ENCODE measurements around the gene MRPL14. TPM values are rescaled to one million over a fixed set of nuclear protein-coding genes. Genes with fewer than 3 reads are reported as not detected.
A peak's percentile ranks its signal among the peaks of the same experiment; 100 is the strongest.

Gene MRPL14
- total RNA-seq, 1 experiment from 2014 or later = 69.6 TPM

DNA sequence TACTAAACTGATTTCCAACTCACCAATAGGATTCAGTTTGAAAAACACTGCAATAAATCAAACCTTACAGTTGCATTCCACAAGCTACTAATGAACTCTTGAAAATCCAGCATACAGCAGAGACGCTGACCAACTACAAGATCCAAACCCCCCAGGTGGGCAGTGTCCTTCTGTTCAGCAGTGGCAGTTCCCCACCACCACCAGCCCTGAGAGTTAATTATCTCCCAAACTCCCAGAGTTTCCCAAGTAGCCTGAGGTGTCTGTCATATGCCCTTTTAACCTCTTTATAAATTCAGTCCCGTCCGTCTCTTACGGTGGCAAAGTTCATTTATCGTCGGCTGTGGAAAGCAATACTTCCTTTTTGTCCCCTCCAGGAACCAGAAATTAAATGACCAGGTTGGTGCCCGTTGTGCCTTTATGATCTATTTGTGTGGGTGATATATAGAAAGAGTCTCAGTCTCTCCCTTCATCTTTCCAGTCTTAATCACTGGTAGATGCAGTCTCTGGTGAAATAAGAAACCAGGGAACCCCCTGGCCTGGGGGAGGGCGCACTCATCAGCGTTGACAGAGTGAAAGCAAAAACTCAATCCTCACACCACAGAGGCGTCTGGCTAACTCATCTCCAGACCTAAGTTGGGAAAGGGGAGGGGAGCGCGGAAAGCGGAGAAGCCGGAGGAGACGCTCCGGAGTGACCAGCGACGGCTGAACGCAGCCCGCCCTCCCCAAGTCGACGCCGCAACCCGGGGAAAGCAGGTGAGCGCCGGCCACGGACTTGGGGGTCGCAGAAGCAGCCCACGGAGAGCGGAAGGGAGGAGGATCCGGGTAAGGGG, 717 bp downstream of the MRPL14 start:
- BruUV-seq (replicated peaks) = TSS peak; percentile 43
- no peaks in the 10 kb centered on the region for H3K9me2 ChIP-seq (ENCODE audit: insufficient read depth)
- H3K9ac ChIP-seq (ENCODE audit: low read length) = peak overlapping the region; percentile 90
- no peak overlapping the region for H2AFZ ChIP-seq (ENCODE audit: low read depth, low read length, poor library complexity, severe bottlenecking)
- H3K27ac ChIP-seq (ENCODE audit: low read depth, low read length) = peak overlapping the region; percentile 68
- H3K4me3 ChIP-seq (replicated peaks in 1 of 2; ENCODE audit: low read depth in 1 of 2, low read length in 2 of 2) = peak overlapping the region; percentile 69 to 80
- no peaks in the 10 kb centered on the region for H3K9me3 ChIP-seq (ENCODE audit: control insufficient read depth in 1 of 2, insufficient read depth in 1 of 2, low read depth in 1 of 2, low read length in 2 of 2)
- H3K27me3 ChIP-seq (ENCODE audit: insufficient read depth, low read length) = no peaks in the 10 kb centered on the region
- H4K20me1 ChIP-seq (ENCODE audit: insufficient read depth) = peaks cover 19% of the 10 kb centered on the region
- peak overlapping the region; percentile 87 for H3K4me2 ChIP-seq (ENCODE audit: low read length)
- no peak for DNase-seq (ENCODE audit: low read depth, low spot score)
- POLR2A ChIA-PET = interaction anchor here (1.0 kb wide), 1 partner anchor 18 kb away, joined by 5 read pairs; no protein-coding TSS in a partner anchor
- ATAC-seq = peak; percentile 55
- RAD21 ChIA-PET (ENCODE audit: low non-redundant PET in 1 of 2, low total read pairs in 2 of 2, uncharacterized antibody in 2 of 2, unreplicated experiment in 2 of 2) = no interaction called here
- TF ChIP-seq CEBPB (IDR thresholded peaks at IDR 0.05; ENCODE audit: low read depth) (no peak), JUND (IDR thresholded peaks at IDR 0.05) (no peak), ZNF274 (IDR thresholded peaks at IDR 0.05; ENCODE audit: low read depth, low read length) (no peak), CBX3 (IDR thresholded peaks at IDR 0.05; ENCODE audit: low read depth) (no peak), ELF1 (IDR thresholded peaks at IDR 0.05; ENCODE audit: borderline replicate concordance, low read depth) (no peak), EZH2 (IDR thresholded peaks at IDR 0.05) (no peak), ZFX (IDR thresholded peaks at IDR 0.05) (no peak), EGR1 (IDR thresholded peaks at IDR 0.05; ENCODE audit: low read depth) (no peak), TCF7L2 (IDR thresholded peaks at IDR 0.05; ENCODE audit: borderline replicate concordance, extremely low read depth, insufficient read depth, insufficient read length) (no peak), RAD21 (IDR thresholded peaks at IDR 0.05; ENCODE audit: low read depth) (no peak), YY1 (IDR thresholded peaks at IDR 0.05; ENCODE audit: extremely low read depth, insufficient replicate concordance, low read depth, low read length) (no peak), FOSL1 (IDR thresholded peaks at IDR 0.05; ENCODE audit: low read depth) (no peak), SRF (IDR thresholded peaks at IDR 0.05; ENCODE audit: low read depth) (no peak)
- TF ChIP-seq, protein P1, sequence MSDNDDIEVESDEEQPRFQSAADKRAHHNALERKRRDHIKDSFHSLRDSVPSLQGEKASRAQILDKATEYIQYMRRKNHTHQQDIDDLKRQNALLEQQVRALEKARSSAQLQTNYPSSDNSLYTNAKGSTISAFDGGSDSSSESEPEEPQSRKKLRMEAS (IDR thresholded peaks at IDR 0.05) = no peak
- TF ChIP-seq, protein P2, sequence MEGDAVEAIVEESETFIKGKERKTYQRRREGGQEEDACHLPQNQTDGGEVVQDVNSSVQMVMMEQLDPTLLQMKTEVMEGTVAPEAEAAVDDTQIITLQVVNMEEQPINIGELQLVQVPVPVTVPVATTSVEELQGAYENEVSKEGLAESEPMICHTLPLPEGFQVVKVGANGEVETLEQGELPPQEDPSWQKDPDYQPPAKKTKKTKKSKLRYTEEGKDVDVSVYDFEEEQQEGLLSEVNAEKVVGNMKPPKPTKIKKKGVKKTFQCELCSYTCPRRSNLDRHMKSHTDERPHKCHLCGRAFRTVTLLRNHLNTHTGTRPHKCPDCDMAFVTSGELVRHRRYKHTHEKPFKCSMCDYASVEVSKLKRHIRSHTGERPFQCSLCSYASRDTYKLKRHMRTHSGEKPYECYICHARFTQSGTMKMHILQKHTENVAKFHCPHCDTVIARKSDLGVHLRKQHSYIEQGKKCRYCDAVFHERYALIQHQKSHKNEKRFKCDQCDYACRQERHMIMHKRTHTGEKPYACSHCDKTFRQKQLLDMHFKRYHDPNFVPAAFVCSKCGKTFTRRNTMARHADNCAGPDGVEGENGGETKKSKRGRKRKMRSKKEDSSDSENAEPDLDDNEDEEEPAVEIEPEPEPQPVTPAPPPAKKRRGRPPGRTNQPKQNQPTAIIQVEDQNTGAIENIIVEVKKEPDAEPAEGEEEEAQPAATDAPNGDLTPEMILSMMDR (IDR thresholded peaks at IDR 0.05 in 2 of 3, conservative IDR thresholded peaks at IDR 0.05 in 1 of 3; ENCODE audit: borderline replicate concordance in 1 of 3, insufficient read depth in 1 of 3, low read depth in 2 of 3, low read length in 2 of 3) = no peak
- TF ChIP-seq, protein P3, sequence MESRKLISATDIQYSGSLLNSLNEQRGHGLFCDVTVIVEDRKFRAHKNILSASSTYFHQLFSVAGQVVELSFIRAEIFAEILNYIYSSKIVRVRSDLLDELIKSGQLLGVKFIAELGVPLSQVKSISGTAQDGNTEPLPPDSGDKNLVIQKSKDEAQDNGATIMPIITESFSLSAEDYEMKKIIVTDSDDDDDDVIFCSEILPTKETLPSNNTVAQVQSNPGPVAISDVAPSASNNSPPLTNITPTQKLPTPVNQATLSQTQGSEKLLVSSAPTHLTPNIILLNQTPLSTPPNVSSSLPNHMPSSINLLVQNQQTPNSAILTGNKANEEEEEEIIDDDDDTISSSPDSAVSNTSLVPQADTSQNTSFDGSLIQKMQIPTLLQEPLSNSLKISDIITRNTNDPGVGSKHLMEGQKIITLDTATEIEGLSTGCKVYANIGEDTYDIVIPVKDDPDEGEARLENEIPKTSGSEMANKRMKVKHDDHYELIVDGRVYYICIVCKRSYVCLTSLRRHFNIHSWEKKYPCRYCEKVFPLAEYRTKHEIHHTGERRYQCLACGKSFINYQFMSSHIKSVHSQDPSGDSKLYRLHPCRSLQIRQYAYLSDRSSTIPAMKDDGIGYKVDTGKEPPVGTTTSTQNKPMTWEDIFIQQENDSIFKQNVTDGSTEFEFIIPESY (IDR thresholded peaks at IDR 0.05; ENCODE audit: extremely low read depth, insufficient replicate concordance, low read length) = no peak
- H3K36me3 ChIP-seq (ENCODE audit: control insufficient read depth in 1 of 2, insufficient read depth in 2 of 2, low read length in 2 of 2) = peaks cover 0 to 13% of the 10 kb centered on the region in 2 experiments; a peak in 1 of 4 replicates
- H3K79me2 ChIP-seq (ENCODE audit: insufficient read depth, low read length) = peaks cover 80% of the 10 kb centered on the region
- intact Hi-C loops (cut with micrococcal nuclease) = no loop called here
- H3K4me1 ChIP-seq (ENCODE audit: control insufficient read depth in 1 of 2, insufficient read depth in 2 of 2, low read length in 2 of 2) = peaks cover 16 to 43% of the 10 kb centered on the region in 2 experiments; a peak in 3 of 4 replicates
- CTCF ChIA-PET = interaction anchor here (1.2 kb wide), 1 partner anchor 27 kb away, joined by 3 read pairs; no protein-coding TSS in a partner anchor

Measured in HCT116 (cell line).